Activated B cell treated with CpG ODN at 0.5 μM for 24 hours (primary cell): ENCODE data around the gene LCN6. TPM values are rescaled to one million over a fixed set of nuclear protein-coding genes. Genes with fewer than 3 reads are reported as not detected.
"Not testable (repeated sequence)": the region's sequence is repeated elsewhere in the genome, so short reads cannot be mapped to it uniquely, and the experiment has no call there.

Experiments
- ATAC-seq: fragments of 200-7000 bp; cut with Tn5 transposase; one replicate; pipeline ENCODE4 v1.10.0; 2021; ENCODE audit warnings: low read depth, mild to moderate bottlenecking, moderate library complexity
- CTCF ChIA-PET: fragments of 350-600 bp; sonication (Branson Sonifier 250); formaldehyde crosslinking; loops from one replicate; lab custom pipeline; 2021; ENCODE audit warnings: antibody characterized with exemption; lab: Charles Lee
- POLR2A ChIA-PET: fragments of 350-600 bp; sonication (Branson Sonifier 250); formaldehyde crosslinking; loops from one replicate; lab custom pipeline; 2021; ENCODE audit warnings: antibody characterized with exemption; lab: Charles Lee
- DNase-seq: peaks from one replicate; pipeline ENCODE4 v3.0.0; 2022
- H3K27ac Mint-ChIP-seq: one replicate; pipeline ENCODE4 v1.8.0; 2020; ENCODE audit warnings: mixed read lengths
- H3K27me3 Mint-ChIP-seq: one replicate; pipeline ENCODE4 v1.8.0; 2021; ENCODE audit warnings: mixed read lengths
- H3K36me3 Mint-ChIP-seq: one replicate; pipeline ENCODE4 v1.8.0; 2021; ENCODE audit warnings: low read depth, mixed read lengths
- H3K4me1 Mint-ChIP-seq: one replicate; pipeline ENCODE4 v1.8.0; 2021; ENCODE audit warnings: mixed read lengths
- H3K4me3 Mint-ChIP-seq: one replicate; pipeline ENCODE4 v1.8.0; 2020; ENCODE audit warnings: mild to moderate bottlenecking, mixed read lengths
- H3K9me3 Mint-ChIP-seq: one replicate; pipeline ENCODE4 v1.8.0; 2020; ENCODE audit warnings: mixed read lengths
- CTCF ChIP-seq: fragments of 200-600 bp; IDR thresholded peaks from one replicate; pipeline ENCODE4 v1.8.0; 2022; ENCODE audit warnings: antibody characterized with exemption, mild to moderate bottlenecking
- intact Hi-C: fragments of 100-400 bp; cut with micrococcal nuclease; formaldehyde crosslinking; loops from one replicate; pipeline ENCODE4 v1.15.1; 2024
- total RNA-seq: library from RNA; stranded (reverse); gene quantifications from 2 replicates; pipeline ENCODE4 v1.2.3, GENCODE V29; 2022

The LCN6 gene
- total RNA-seq, 1 donor from 2014 or later = not detected

GRCh38 chr9:136714096-136714892 is 34.0 kb downstream of the LCN6 start:
- no peaks in the 10 kb centered on the region for H3K9me3 Mint-ChIP-seq
- peaks cover 14% of the 10 kb centered on the region for H3K27me3 Mint-ChIP-seq
- ChIA-PET CTCF (no interaction called here), POLR2A (interaction anchor here (0.6 to 8.2 kb wide), 6 partner anchors 8 to 48 kb away, joined by 4 to 68 read pairs (median 10); no protein-coding TSS in a partner anchor)
- TF ChIP-seq CTCF = no peak
- H3K4me1 Mint-ChIP-seq = peaks cover 33% of the 10 kb centered on the region
- H3K36me3 Mint-ChIP-seq = no peaks in the 10 kb centered on the region
- intact Hi-C loops = loop anchor here (10.0 kb wide), 1 partner anchor 49 kb away; the partner anchor contains the start of gene EGFL7
- ATAC-seq = no peak
- H3K4me3 Mint-ChIP-seq = no peak overlapping the region
- no peak overlapping the region for H3K27ac Mint-ChIP-seq
- no peak for DNase-seq

- peaks cover 28% of the 10 kb centered on the region for H3K4me1 Mint-ChIP-seq
- no peak for TF ChIP-seq CTCF
- H3K36me3 Mint-ChIP-seq = no peaks in the 10 kb centered on the region
- DNase-seq (no peak), ATAC-seq (no peak)
- ChIA-PET CTCF (no interaction called here), POLR2A (interaction anchor here (0.6 to 8.2 kb wide), 6 partner anchors 9 to 104 kb away, joined by 4 to 68 read pairs (median 10); no protein-coding TSS in a partner anchor)
- no peak overlapping the region for H3K27ac Mint-ChIP-seq
- H3K4me3 Mint-ChIP-seq = peak overlapping the region; percentile 46
- peaks cover 14% of the 10 kb centered on the region for H3K27me3 Mint-ChIP-seq
- intact Hi-C loops = loop anchor here (10.0 kb wide), 1 partner anchor 49 kb away; the partner anchor contains the start of gene EGFL7
- no peaks in the 10 kb centered on the region for H3K9me3 Mint-ChIP-seq
Observed at GRCh38 chr9:136713550-136713949, 34.8 kb downstream of the LCN6 start.

DNA sequence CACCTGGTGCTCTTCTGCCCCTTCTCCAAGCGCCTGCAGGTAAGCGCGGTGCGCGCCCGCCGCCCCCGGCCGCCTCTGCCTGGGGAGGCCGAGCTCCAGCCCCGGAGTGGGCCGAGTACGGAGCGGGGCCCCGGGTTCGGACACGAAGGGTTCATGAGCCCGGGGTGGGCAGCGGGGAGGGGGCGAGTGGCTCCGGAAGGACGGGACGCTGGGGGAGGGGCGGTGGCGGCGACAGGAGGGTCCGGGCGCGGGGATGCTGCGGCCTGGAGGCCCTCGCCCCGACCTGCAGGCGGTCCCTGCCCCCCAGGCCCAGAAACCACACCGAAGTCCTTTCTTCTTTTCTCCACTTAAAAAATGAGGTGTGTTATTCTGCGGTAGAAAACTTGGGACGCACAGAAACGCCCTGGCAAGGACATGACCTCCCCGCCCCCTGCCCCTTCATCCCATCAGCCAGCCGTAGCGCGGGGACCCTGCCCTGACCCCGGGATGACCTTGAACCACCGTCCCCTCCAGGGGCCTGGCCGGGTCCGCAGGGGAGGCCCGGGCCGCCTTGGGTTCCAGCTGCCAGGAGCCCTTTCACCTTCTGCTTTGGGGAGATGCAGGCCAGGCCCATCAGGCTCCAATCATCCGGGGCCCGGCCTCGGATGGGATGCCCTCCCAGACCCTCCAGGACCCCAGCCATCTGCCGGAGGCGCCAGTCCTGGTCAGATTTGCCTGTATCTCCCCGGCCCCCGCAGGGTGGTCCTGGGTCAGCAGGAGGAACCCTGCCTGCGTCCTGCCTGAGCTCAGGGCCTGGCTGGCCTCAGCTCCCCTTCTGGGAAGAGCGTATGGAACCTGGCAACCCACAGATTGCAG is 35.4 kb downstream of the LCN6 start:
- H3K36me3 Mint-ChIP-seq = no peaks in the 10 kb centered on the region
- POLR2A ChIA-PET = interaction anchor here (0.5 to 8.2 kb wide), 6 partner anchors 9 to 115 kb away, joined by 3 to 68 read pairs (median 7); no protein-coding TSS in a partner anchor
- peaks cover 14% of the 10 kb centered on the region for H3K27me3 Mint-ChIP-seq
- H3K4me3 Mint-ChIP-seq = peak overlapping the region; percentile 46
- no peaks in the 10 kb centered on the region for H3K9me3 Mint-ChIP-seq
- DNase-seq (no peak), ATAC-seq (no peak)
- TF ChIP-seq CTCF = no peak
- peaks cover 27% of the 10 kb centered on the region for H3K4me1 Mint-ChIP-seq
- no peak overlapping the region for H3K27ac Mint-ChIP-seq
- CTCF ChIA-PET = no interaction called here
- intact Hi-C loops = loop anchor here (10.0 kb wide), 1 partner anchor 48 kb away; the partner anchor contains the start of gene EGFL7

GRCh38 chr9:136711751-136712689 is 36.3 kb downstream of the LCN6 start, which contains the start of gene DIPK1B:
DIPK1B (plus strand) TSS chr9:136712572; CDS start chr9:136712666, 94 bp downstream.
- Mint-ChIP-seq H3K27me3 (peaks cover 14% of the 10 kb centered on the region), H3K27ac (no peak within 1 kb of the TSS), H3K4me1 (peaks cover 24% of the 10 kb centered on the region), H3K4me3 (peak within 1 kb of the TSS; percentile 69), H3K36me3 (no peaks in the 10 kb centered on the region), H3K9me3 (no peaks in the 10 kb centered on the region)
- peak; percentile 53 for ATAC-seq
- CTCF ChIA-PET = no interaction called here
- intact Hi-C loops = loop anchor here (10.0 kb wide), 1 partner anchor 47 kb away; the partner anchor contains the start of gene EGFL7
- no peak for TF ChIP-seq CTCF
- POLR2A ChIA-PET = interaction anchor here (0.9 to 8.2 kb wide), 3 partner anchors 15 to 383 kb away, joined by 5 to 68 read pairs (median 7); no protein-coding TSS in a partner anchor
- DNase-seq = no peak

DNA sequence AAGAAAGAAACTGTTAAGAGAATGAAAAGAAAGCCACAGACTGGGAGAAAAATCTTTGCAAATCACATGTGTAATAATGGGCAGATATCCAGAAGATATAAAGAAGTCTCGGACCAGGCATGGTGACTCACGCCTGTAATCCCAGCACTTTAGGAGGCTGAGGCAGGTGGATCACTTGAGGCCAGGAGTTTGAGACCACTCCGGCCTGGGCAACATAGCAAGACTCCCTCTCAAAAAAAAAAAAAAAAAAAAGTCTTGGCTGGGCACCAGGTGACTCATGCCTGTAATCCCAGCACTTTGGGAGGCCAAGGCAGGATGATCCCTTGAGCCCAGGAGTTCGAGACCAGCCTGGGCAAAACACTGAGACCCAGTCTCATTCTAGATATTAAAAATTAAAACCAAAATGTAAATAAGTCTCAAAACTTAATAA is 37.1 kb downstream of the LCN6 start:
- H3K36me3 Mint-ChIP-seq, H3K9me3 Mint-ChIP-seq, ATAC-seq, H3K27ac Mint-ChIP-seq, DNase-seq, CTCF ChIA-PET: not testable (repeated sequence)
- peaks cover 14% of the 10 kb centered on the region for H3K27me3 Mint-ChIP-seq
- POLR2A ChIA-PET = interaction anchor here (0.9 to 1.1 kb wide), 2 partner anchors 16 to 384 kb away, joined by 5 to 7 read pairs; no protein-coding TSS in a partner anchor
- intact Hi-C loops = loop anchor here (10.0 kb wide), 1 partner anchor 46 kb away; the partner anchor contains the start of gene EGFL7
- H3K4me3 Mint-ChIP-seq = peak overlapping the region; percentile 69
- H3K4me1 Mint-ChIP-seq = peaks cover 22% of the 10 kb centered on the region
